ENCODE data around the gene RPLP2.
A peak's percentile ranks its signal among the peaks of the same experiment; 100 is the strongest.

RPLP2 gene

DNA sequence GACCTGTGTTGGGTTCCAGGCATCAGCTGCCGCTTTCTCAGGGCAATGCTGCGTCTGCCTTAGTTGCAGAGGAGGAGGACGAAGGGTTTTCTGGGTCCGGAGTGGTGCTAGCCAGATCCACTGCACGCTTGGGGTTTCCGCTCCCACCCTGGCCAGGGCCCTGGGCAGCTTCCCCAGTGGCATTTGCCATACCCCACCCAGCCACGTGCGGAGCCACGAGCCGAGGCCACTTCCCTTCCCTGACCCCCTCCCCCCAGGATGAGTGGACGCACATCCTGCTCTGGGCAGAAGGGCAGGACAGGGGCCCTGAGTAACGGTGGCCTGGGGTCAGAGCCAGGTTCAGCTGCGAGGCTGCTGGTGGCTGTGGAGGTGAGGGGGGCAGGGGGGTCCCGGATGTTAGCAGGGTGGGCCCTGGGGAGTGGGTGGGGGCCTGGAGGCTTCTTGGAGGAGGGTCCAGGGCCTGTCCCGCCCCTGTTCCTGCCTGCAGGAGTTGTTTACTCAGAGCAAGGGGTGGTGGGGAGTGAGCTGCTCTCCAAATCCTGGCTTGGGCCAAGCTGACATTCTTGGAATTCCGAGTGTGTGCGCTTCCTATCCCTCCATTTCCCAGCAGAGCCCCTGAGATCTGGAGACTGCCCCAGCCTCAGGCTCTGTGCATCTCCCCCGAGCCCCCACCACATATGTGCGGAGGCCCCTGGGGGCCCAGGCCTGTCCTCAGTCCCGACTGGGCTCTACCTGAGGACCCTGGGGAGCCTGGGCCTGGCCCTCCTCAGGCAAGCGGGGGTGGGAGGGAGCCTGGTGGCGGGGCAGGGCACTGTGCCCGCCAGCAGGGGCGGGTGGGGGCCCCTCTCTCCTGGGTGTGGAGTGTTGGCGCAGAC, 34.3 kb downstream of the RPLP2 start:
- TF ChIP-seq, protein P1, sequence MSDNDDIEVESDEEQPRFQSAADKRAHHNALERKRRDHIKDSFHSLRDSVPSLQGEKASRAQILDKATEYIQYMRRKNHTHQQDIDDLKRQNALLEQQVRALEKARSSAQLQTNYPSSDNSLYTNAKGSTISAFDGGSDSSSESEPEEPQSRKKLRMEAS (IDR thresholded peaks at IDR 0.05) = peak; percentile 94
- TF ChIP-seq NFIC (IDR thresholded peaks at IDR 0.05) (peak; percentile 56; the same call in 1 of the 2 replicates), ZBTB7A (IDR thresholded peaks at IDR 0.05; ENCODE audit: low read depth) (peak; percentile 92), TEAD4 (IDR thresholded peaks at IDR 0.05) (peak; percentile 99), YY1 (IDR thresholded peaks at IDR 0.05; ENCODE audit: low read depth) (no peak), EP300 (IDR thresholded peaks at IDR 0.05; ENCODE audit: borderline replicate concordance) (peak; percentile 51; the same call in 1 of the 2 replicates), CREB1 (IDR thresholded peaks at IDR 0.05; ENCODE audit: low read depth) (no peak), TAF1 (IDR thresholded peaks at IDR 0.05; ENCODE audit: low read depth) (no peak), FOXM1 (IDR thresholded peaks at IDR 0.05; ENCODE audit: borderline replicate concordance, low read depth) (no peak), CEBPB (IDR thresholded peaks at IDR 0.05) (no peak), EGR1 (IDR thresholded peaks at IDR 0.05) (no peak), RAD21 (IDR thresholded peaks at IDR 0.05; ENCODE audit: low read depth) (no peak), TCF12 (IDR thresholded peaks at IDR 0.05; ENCODE audit: low read depth) (peak; percentile 46)
- TF ChIP-seq, protein P2, sequence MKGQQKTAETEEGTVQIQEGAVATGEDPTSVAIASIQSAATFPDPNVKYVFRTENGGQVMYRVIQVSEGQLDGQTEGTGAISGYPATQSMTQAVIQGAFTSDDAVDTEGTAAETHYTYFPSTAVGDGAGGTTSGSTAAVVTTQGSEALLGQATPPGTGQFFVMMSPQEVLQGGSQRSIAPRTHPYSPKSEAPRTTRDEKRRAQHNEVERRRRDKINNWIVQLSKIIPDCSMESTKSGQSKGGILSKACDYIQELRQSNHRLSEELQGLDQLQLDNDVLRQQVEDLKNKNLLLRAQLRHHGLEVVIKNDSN (IDR thresholded peaks at IDR 0.05) = peak; percentile 47
- TF ChIP-seq, protein P3, sequence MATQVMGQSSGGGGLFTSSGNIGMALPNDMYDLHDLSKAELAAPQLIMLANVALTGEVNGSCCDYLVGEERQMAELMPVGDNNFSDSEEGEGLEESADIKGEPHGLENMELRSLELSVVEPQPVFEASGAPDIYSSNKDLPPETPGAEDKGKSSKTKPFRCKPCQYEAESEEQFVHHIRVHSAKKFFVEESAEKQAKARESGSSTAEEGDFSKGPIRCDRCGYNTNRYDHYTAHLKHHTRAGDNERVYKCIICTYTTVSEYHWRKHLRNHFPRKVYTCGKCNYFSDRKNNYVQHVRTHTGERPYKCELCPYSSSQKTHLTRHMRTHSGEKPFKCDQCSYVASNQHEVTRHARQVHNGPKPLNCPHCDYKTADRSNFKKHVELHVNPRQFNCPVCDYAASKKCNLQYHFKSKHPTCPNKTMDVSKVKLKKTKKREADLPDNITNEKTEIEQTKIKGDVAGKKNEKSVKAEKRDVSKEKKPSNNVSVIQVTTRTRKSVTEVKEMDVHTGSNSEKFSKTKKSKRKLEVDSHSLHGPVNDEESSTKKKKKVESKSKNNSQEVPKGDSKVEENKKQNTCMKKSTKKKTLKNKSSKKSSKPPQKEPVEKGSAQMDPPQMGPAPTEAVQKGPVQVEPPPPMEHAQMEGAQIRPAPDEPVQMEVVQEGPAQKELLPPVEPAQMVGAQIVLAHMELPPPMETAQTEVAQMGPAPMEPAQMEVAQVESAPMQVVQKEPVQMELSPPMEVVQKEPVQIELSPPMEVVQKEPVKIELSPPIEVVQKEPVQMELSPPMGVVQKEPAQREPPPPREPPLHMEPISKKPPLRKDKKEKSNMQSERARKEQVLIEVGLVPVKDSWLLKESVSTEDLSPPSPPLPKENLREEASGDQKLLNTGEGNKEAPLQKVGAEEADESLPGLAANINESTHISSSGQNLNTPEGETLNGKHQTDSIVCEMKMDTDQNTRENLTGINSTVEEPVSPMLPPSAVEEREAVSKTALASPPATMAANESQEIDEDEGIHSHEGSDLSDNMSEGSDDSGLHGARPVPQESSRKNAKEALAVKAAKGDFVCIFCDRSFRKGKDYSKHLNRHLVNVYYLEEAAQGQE (IDR thresholded peaks at IDR 0.05; ENCODE audit: low read depth) = peak; percentile 51; the same call in 1 of the 2 replicates

DNA sequence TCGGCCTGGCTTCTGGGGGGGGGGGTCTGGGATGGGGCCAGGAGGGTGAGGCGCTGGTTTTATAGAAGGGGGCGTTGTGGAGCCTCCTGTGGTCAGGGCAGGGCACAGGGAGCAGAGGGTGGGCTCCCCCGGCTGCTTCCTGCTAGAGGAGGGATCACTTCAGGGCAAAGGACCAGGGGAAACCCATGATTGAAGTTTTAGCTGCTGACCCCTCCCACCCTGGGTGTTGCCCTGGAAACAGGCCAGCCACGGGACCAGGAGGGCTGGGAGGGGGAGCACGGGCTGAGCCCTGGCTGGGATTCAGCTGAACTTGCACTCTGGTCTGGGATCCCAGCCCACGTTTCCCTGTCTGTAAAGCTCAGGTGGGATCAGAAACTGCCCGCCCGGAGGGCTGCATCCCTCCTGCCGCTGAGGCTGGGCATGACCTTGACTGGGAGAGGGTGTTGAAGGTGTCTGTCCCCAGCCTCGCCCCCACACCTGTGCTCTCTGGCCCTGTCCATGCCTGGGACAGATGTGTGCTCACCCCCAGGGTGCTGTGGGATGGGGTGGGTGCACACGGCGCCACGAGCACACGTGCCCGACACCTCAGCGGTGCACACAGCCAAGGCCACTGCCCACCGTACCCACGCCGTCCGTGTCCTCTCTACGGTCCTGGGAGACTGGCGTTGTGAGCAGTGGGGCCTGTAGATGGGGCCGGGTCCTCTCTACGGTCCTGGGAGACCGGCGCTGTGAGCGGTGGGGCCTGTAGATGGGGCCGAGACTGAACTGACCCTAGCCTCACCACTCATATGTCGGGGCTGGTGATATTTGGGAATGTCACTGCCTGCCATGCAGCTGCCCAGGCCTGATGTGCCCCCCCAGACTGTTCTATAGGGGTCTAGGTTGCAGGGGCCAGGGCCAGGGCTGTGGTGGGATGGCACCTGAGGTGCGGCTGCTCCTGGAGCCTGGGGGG, 35.2 kb downstream of the RPLP2 start:
- TF ChIP-seq ZBTB7A (IDR thresholded peaks at IDR 0.05; ENCODE audit: low read depth) (no peak), NFIC (IDR thresholded peaks at IDR 0.05) (peak; percentile 79), YY1 (IDR thresholded peaks at IDR 0.05; ENCODE audit: low read depth) (no peak), TAF1 (IDR thresholded peaks at IDR 0.05; ENCODE audit: low read depth) (0 out of 2 replicates have a peak, but pooled peaks have one; percentile 22), EGR1 (IDR thresholded peaks at IDR 0.05) (no peak)
- TF ChIP-seq, protein P2 (IDR thresholded peaks at IDR 0.05) = peak; percentile 53; the same call in 1 of the 2 replicates

DNA sequence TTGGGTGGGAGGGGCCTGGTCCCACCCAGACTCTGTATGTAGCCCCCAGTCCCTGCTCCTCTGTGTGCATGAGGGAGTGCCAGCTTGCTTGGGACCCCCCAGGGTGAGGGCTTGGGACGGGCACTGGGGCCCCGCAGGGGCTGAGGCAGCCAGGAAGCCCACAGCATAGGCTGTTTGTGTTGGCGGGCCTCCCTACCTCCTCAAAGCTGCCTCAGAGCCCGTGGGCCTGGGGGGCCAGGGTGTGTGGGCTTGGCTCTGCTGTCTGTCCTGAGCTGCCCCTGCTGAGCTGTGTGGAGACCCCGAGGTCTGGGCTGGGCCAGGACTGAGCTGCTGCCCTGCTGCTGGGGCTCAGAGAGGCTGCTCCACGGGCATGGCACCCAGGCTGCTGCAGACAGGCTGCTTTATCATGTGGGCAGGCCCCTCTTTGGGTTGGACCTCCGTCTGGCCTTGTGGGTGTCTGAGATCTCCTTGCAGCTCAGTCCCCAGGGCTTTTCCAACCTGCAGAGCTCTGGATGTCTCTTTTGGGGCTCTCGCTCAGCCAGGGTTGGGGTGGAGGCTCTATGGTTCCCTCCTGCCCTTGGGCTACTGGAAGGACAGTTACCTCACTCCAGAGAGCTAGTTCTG, 36.2 kb downstream of the RPLP2 start:
- TF ChIP-seq, protein P3 (IDR thresholded peaks at IDR 0.05; ENCODE audit: low read depth) = no peak
- no peak for TF ChIP-seq EGR1 (IDR thresholded peaks at IDR 0.05)
- no peak for TF ChIP-seq YY1 (IDR thresholded peaks at IDR 0.05; ENCODE audit: low read depth)
- no peak for TF ChIP-seq NFIC (IDR thresholded peaks at IDR 0.05)
- TF ChIP-seq CEBPB (IDR thresholded peaks at IDR 0.05) = no peak
- TF ChIP-seq, protein P1 (IDR thresholded peaks at IDR 0.05) = no peak

DNA sequence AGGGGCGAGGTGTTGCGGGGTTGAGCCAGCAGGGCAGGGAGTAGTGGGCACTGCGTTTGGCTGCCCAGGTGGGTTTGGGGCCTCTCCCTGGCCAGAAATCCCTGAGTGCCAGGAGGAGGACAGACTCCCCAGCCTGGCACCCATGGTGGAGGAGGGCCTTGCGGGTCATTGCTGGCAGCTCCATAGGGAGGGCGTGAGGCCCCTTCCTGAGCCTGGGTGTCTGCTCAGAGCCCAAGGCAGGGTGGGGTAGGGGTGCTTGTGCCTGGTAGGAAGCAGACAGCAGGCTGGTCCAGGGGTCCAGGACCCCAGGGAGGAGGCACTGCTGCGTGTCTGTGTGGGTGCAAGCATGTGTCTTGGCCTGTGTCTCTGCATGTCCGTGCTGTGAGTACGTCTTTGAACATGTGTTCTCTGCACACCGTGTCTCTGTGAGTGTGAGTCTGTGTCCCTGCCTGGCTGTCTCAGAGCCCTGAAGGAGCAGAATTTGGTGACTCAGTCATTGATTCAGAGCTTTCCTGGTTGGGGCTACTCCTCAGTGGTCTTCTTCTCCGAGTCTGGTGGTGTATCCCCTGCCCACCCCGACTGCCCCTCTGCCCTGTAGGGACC, 36.8 kb downstream of the RPLP2 start:
- TF ChIP-seq, protein P1 (IDR thresholded peaks at IDR 0.05) = no peak
- TF ChIP-seq EP300 (IDR thresholded peaks at IDR 0.05; ENCODE audit: borderline replicate concordance) (no peak), TAF1 (IDR thresholded peaks at IDR 0.05; ENCODE audit: low read depth) (no peak), CREB1 (IDR thresholded peaks at IDR 0.05; ENCODE audit: low read depth) (no peak), ZBTB7A (IDR thresholded peaks at IDR 0.05; ENCODE audit: low read depth) (no peak), NFIC (IDR thresholded peaks at IDR 0.05) (no peak), RAD21 (IDR thresholded peaks at IDR 0.05; ENCODE audit: low read depth) (no peak), EGR1 (IDR thresholded peaks at IDR 0.05) (no peak), TEAD4 (IDR thresholded peaks at IDR 0.05) (no peak), TCF12 (IDR thresholded peaks at IDR 0.05; ENCODE audit: low read depth) (no peak), CEBPB (IDR thresholded peaks at IDR 0.05) (no peak), YY1 (IDR thresholded peaks at IDR 0.05; ENCODE audit: low read depth) (no peak)
- TF ChIP-seq, protein P2 (IDR thresholded peaks at IDR 0.05) = no peak
- TF ChIP-seq, protein P3 (IDR thresholded peaks at IDR 0.05; ENCODE audit: low read depth) = no peak

Data from Ishikawa (cell line).